ENCODE results near the gene DPYSL5. TPM values are rescaled to one million over a fixed set of nuclear protein-coding genes. Genes with fewer than 3 reads are reported as not detected.

The DPYSL5 gene
- total RNA-seq, 1 donor from 2014 or later, result 0.72 TPM

GRCh38 chr2:26845021-26845420 is 2.9 kb upstream of the DPYSL5 start:
- DNase-seq (ENCODE audit: low spot score), result no peak

- peak; percentile 73 for DNase-seq (ENCODE audit: low spot score)
Measured at GRCh38 chr2:26846334-26847306, 1.3 kb upstream of the DPYSL5 start.

- DNase-seq (ENCODE audit: low spot score), result no peak
Measured at GRCh38 chr2:26847307-26847654, 651 bp upstream of the DPYSL5 start.

- no peak for DNase-seq (ENCODE audit: low spot score)
Measured at GRCh38 chr2:26848336-26849055, 564 bp downstream of the DPYSL5 start.

- no peak for DNase-seq (ENCODE audit: low spot score)
Measured at GRCh38 chr2:26849056-26849999, 1.4 kb downstream of the DPYSL5 start.

- no peak for DNase-seq (ENCODE audit: low spot score)
Measured at GRCh38 chr2:26850000-26850431, 2.1 kb downstream of the DPYSL5 start.

GRCh38 chr2:26850505-26850904 is 2.6 kb downstream of the DPYSL5 start:
- no peak for DNase-seq (ENCODE audit: low spot score)

- DNase-seq (ENCODE audit: low spot score), result peak; percentile 75
Measured at GRCh38 chr2:26852405-26853306, 4.7 kb downstream of the DPYSL5 start.

- no peak for DNase-seq (ENCODE audit: low spot score)
Measured at GRCh38 chr2:26853751-26854150, 5.8 kb downstream of the DPYSL5 start.

GRCh38 chr2:26854283-26854827 is 6.4 kb downstream of the DPYSL5 start:
- DNase-seq (ENCODE audit: low spot score), result no peak

- DNase-seq (ENCODE audit: low spot score), result no peak
Measured at GRCh38 chr2:26855466-26855865, 7.5 kb downstream of the DPYSL5 start.

GRCh38 chr2:26859622-26860021 is 11.7 kb downstream of the DPYSL5 start:
- no peak for DNase-seq (ENCODE audit: low spot score)

GRCh38 chr2:26860211-26860850 is 12.4 kb downstream of the DPYSL5 start:
- no peak for DNase-seq (ENCODE audit: low spot score)

GRCh38 chr2:26861610-26862224 is 13.8 kb downstream of the DPYSL5 start:
- DNase-seq (ENCODE audit: low spot score), result no peak

GRCh38 chr2:26864226-26864625 is 16.3 kb downstream of the DPYSL5 start:
- no peak for DNase-seq (ENCODE audit: low spot score)

- DNase-seq (ENCODE audit: low spot score), result no peak
Measured at GRCh38 chr2:26864646-26865045, 16.7 kb downstream of the DPYSL5 start.

- DNase-seq (ENCODE audit: low spot score), result no peak
Measured at GRCh38 chr2:26870585-26871095, 22.7 kb downstream of the DPYSL5 start.

GRCh38 chr2:26873286-26873983 is 25.5 kb downstream of the DPYSL5 start:
- no peak for DNase-seq (ENCODE audit: low spot score)

Measured in umbilical cord (tissue), 2 donors.